Effector memory CD8-positive, alpha-beta T cell (primary cell): Measurements from ENCODE around the gene UBE3D.

Source experiments
- ATAC-seq: fragments of 150-1000 bp; cut with Tn5 transposase; replicated peaks from 2 replicates; pipeline ENCODE4 v1.10.0; 2021; ENCODE audit warnings: mild to moderate bottlenecking, moderate library complexity
- DNase-seq, 3 experiments: peaks; one replicate each; pipeline ENCODE4 v3.0.0; 2021
- H3K27ac Mint-ChIP-seq, 2 donors: one replicate each; pipeline ENCODE4 v1.8.0; 2022; ENCODE audit warnings: mild to moderate bottlenecking in 2 of 2, mixed read lengths in 2 of 2, moderate library complexity in 2 of 2
- H3K27me3 Mint-ChIP-seq, 2 donors: one replicate each; pipeline ENCODE4 v1.8.0; 2022; ENCODE audit warnings: mixed read lengths in 2 of 2
- H3K36me3 Mint-ChIP-seq: one replicate; pipeline ENCODE4 v1.8.0; 2022; ENCODE audit warnings: mild to moderate bottlenecking, moderate library complexity, mixed read lengths; ENCODE audit not compliant: insufficient read depth
- H3K4me1 Mint-ChIP-seq, 2 donors: one replicate each; pipeline ENCODE4 v1.8.0; 2022; ENCODE audit warnings: low read depth in 2 of 2, mixed read lengths in 2 of 2
- H3K4me3 Mint-ChIP-seq, 2 donors: one replicate each; pipeline ENCODE4 v1.8.0; 2022; ENCODE audit warnings: mild to moderate bottlenecking in 2 of 2, mixed read lengths in 2 of 2, moderate library complexity in 2 of 2
- H3K9me3 Mint-ChIP-seq, 2 donors: one replicate each; pipeline ENCODE4 v1.8.0; 2022; ENCODE audit warnings: mixed read lengths in 2 of 2
- total RNA-seq, 9 experiments: gene quantifications; one replicate each; lab custom pipeline; 2026; lab: John Stamatoyannopoulos, UW

UBE3D gene
- 6.4 to 19.6 (median 11.1) reads per million in 9 experiments for total RNA-seq

GRCh38 chr6:83065511-83066192, at the start of gene UBE3D:
Gene UBE3D, minus strand, starts transcription at chr6:83065841. Its CDS starts 123 bp downstream, at chr6:83065718.
- Mint-ChIP-seq H3K9me3 (no peaks in the 10 kb centered on the region), H3K4me3 (peak within 1 kb of the TSS; percentile 87 to 88), H3K27me3 (no peaks in the 10 kb centered on the region), H3K27ac (peak within 1 kb of the TSS; percentile 55 to 71), H3K36me3 (peaks cover 12% of the 10 kb centered on the region), H3K4me1 (peaks cover 14 to 30% of the 10 kb centered on the region in 2 donors)
- ATAC-seq, result peak; percentile 70
- DNase-seq, result peak; percentile 93 to 94 (median 94)

GRCh38 chr6:83114164-83114563, 48.5 kb upstream of the UBE3D start:
- Mint-ChIP-seq H3K9me3 (no peaks in the 10 kb centered on the region), H3K4me1 (no peaks in the 10 kb centered on the region), H3K27ac (no peak overlapping the region), H3K36me3 (peaks cover 21% of the 10 kb centered on the region), H3K4me3 (no peak overlapping the region), H3K27me3 (no peaks in the 10 kb centered on the region)
- DNase-seq (no peak), ATAC-seq (no peak)

GRCh38 chr6:83113258-83113657, 47.6 kb upstream of the UBE3D start:
- Mint-ChIP-seq H3K4me1 (no peaks in the 10 kb centered on the region), H3K27ac (no peak overlapping the region), H3K27me3 (no peaks in the 10 kb centered on the region), H3K4me3 (no peak overlapping the region), H3K36me3 (peaks cover 24% of the 10 kb centered on the region), H3K9me3 (no peaks in the 10 kb centered on the region)
- no peak for DNase-seq
- no peak for ATAC-seq

GRCh38 chr6:83108378-83108777, 42.7 kb upstream of the UBE3D start:
- Mint-ChIP-seq H3K27me3 (no peaks in the 10 kb centered on the region), H3K4me3 (no peak overlapping the region), H3K27ac (no peak overlapping the region), H3K9me3 (peaks cover 0 to 1% of the 10 kb centered on the region in 2 donors), H3K4me1 (no peaks in the 10 kb centered on the region), H3K36me3 (peaks cover 26% of the 10 kb centered on the region)
- ATAC-seq (no peak), DNase-seq (no peak)

- peaks cover 28% of the 10 kb centered on the region for H3K36me3 Mint-ChIP-seq
- no peaks in the 10 kb centered on the region for H3K9me3 Mint-ChIP-seq
- H3K4me3 Mint-ChIP-seq, result no peak overlapping the region
- peaks cover 4 to 20% of the 10 kb centered on the region in 2 donors for H3K4me1 Mint-ChIP-seq
- no peaks in the 10 kb centered on the region for H3K27me3 Mint-ChIP-seq
- no peak overlapping the region for H3K27ac Mint-ChIP-seq
- DNase-seq, result no peak
- no peak for ATAC-seq
Measured at GRCh38 chr6:83098589-83098988, 32.9 kb upstream of the UBE3D start.

GRCh38 chr6:83097675-83098074, 32.0 kb upstream of the UBE3D start:
- Mint-ChIP-seq H3K36me3 (peaks cover 25% of the 10 kb centered on the region), H3K9me3 (no peaks in the 10 kb centered on the region), H3K27ac (no peak overlapping the region), H3K27me3 (no peaks in the 10 kb centered on the region), H3K4me3 (no peak overlapping the region), H3K4me1 (peaks cover 4 to 23% of the 10 kb centered on the region in 2 donors)
- no peak for ATAC-seq
- no peak for DNase-seq

- DNase-seq (no peak), ATAC-seq (no peak)
- H3K4me3 Mint-ChIP-seq, result no peak overlapping the region
- peaks cover 6 to 23% of the 10 kb centered on the region in 2 donors for H3K4me1 Mint-ChIP-seq
- no peaks in the 10 kb centered on the region for H3K9me3 Mint-ChIP-seq
- H3K36me3 Mint-ChIP-seq, result peaks cover 24% of the 10 kb centered on the region
- H3K27me3 Mint-ChIP-seq, result no peaks in the 10 kb centered on the region
- no peak overlapping the region for H3K27ac Mint-ChIP-seq
Measured at GRCh38 chr6:83097204-83097603, 31.6 kb upstream of the UBE3D start.

- Mint-ChIP-seq H3K27ac (no peak overlapping the region), H3K4me3 (no peak overlapping the region), H3K4me1 (peaks cover 6 to 25% of the 10 kb centered on the region in 2 donors), H3K36me3 (peaks cover 21% of the 10 kb centered on the region), H3K9me3 (no peaks in the 10 kb centered on the region), H3K27me3 (no peaks in the 10 kb centered on the region)
- no peak for ATAC-seq
- no peak for DNase-seq
Measured at GRCh38 chr6:83096791-83097190, 31.1 kb upstream of the UBE3D start.

- Mint-ChIP-seq H3K27ac (no peak overlapping the region), H3K4me1 (peaks cover 5 to 33% of the 10 kb centered on the region in 2 donors), H3K36me3 (no peaks in the 10 kb centered on the region), H3K9me3 (no peaks in the 10 kb centered on the region), H3K27me3 (no peaks in the 10 kb centered on the region), H3K4me3 (no peak overlapping the region)
- DNase-seq (no peak), ATAC-seq (no peak)
Measured at GRCh38 chr6:83092756-83093399, 27.2 kb upstream of the UBE3D start.

GRCh38 chr6:83086751-83087150, 21.1 kb upstream of the UBE3D start:
- peak; percentile 39 for ATAC-seq
- H3K27ac Mint-ChIP-seq, result peak overlapping the region; percentile 1 to 19
- peak overlapping the region; percentile 0 to 21 for H3K4me3 Mint-ChIP-seq

GRCh38 chr6:83083476-83083875, 17.8 kb upstream of the UBE3D start:
- Mint-ChIP-seq H3K4me3 (no peak overlapping the region), H3K27me3 (no peaks in the 10 kb centered on the region), H3K27ac (no peak overlapping the region), H3K9me3 (no peaks in the 10 kb centered on the region), H3K4me1 (peaks cover 21 to 51% of the 10 kb centered on the region in 2 donors), H3K36me3 (no peaks in the 10 kb centered on the region)
- DNase-seq, result no peak
- no peak for ATAC-seq

More at GRCh38 chr6:83086751-83087150, 21.1 kb upstream of the UBE3D start:
- Mint-ChIP-seq H3K4me1 (peaks cover 19 to 43% of the 10 kb centered on the region in 2 donors), H3K9me3 (no peaks in the 10 kb centered on the region), H3K36me3 (no peaks in the 10 kb centered on the region), H3K27me3 (no peaks in the 10 kb centered on the region)
- no peak for DNase-seq

GRCh38 chr6:83073615-83074014, 8.0 kb upstream of the UBE3D start:
- no peak overlapping the region for H3K4me3 Mint-ChIP-seq
- H3K4me1 Mint-ChIP-seq, result peaks cover 5 to 38% of the 10 kb centered on the region in 2 donors
- no peak for DNase-seq
- no peaks in the 10 kb centered on the region for H3K9me3 Mint-ChIP-seq
- H3K27me3 Mint-ChIP-seq, result no peaks in the 10 kb centered on the region
- peaks cover 3% of the 10 kb centered on the region for H3K36me3 Mint-ChIP-seq
- no peak overlapping the region for H3K27ac Mint-ChIP-seq
- no peak for ATAC-seq

GRCh38 chr6:83072726-83073125, 7.1 kb upstream of the UBE3D start:
- DNase-seq (no peak), ATAC-seq (no peak)
- peaks cover 2 to 34% of the 10 kb centered on the region in 2 donors for H3K4me1 Mint-ChIP-seq
- H3K27ac Mint-ChIP-seq, result no peak overlapping the region
- H3K36me3 Mint-ChIP-seq, result peaks cover 4% of the 10 kb centered on the region
- H3K4me3 Mint-ChIP-seq, result no peak overlapping the region
- no peaks in the 10 kb centered on the region for H3K9me3 Mint-ChIP-seq
- H3K27me3 Mint-ChIP-seq, result no peaks in the 10 kb centered on the region

- Mint-ChIP-seq H3K27ac (no peak overlapping the region), H3K4me1 (peaks cover 3 to 33% of the 10 kb centered on the region in 2 donors), H3K36me3 (peaks cover 9% of the 10 kb centered on the region), H3K4me3 (no peak overlapping the region), H3K9me3 (no peaks in the 10 kb centered on the region), H3K27me3 (no peaks in the 10 kb centered on the region)
- ATAC-seq (no peak), DNase-seq (no peak)
Measured at GRCh38 chr6:83071707-83072106, 6.1 kb upstream of the UBE3D start.
